Breast epithelium (tissue), 4 donors: ENCODE data around the gene SPATA33. TPM values are rescaled to one million over a fixed set of nuclear protein-coding genes. Genes with fewer than 3 reads are reported as not detected.

Experiments used
- DNase-seq, 2 donors: peaks; one replicate each; pipeline ENCODE4 v3.0.0-alpha.2; 2019; ENCODE audit warnings: low spot score in 2 of 2
- H3K27ac ChIP-seq, 2 donors: fragments of 200-600 bp; sonication (generic) in 1 of 2; one replicate each; pipeline ENCODE4 v1.5.1; 2016 to 2019; ENCODE audit warnings: mild to moderate bottlenecking in 1 of 2
- H3K27me3 ChIP-seq, 2 donors: fragments of 200-600 bp; sonication (generic) in 1 of 2; one replicate each; pipeline versions ENCODE4 v1.5.1 to v1.6.0; 2017 to 2019; ENCODE audit warnings: control low read depth in 1 of 2, mild to moderate bottlenecking in 1 of 2
- H3K36me3 ChIP-seq: fragments of 200-600 bp; one replicate; pipeline ENCODE4 v1.5.1; 2019
- H3K4me1 ChIP-seq, 2 donors: fragments of 200-600 bp; sonication (generic); one replicate each; pipeline ENCODE4 v1.5.1; 2016 to 2019; ENCODE audit warnings: control low read depth in 1 of 2
- H3K4me3 ChIP-seq, 3 donors: fragments of 200-600 bp; sonication (generic); 1 replicate in 2 of 3; 2 replicates in 1 of 3; pipeline ENCODE4 v1.5.1; 2016 to 2019; ENCODE audit warnings: mild to moderate bottlenecking in 3 of 3, moderate library complexity in 2 of 3
- H3K9me3 ChIP-seq, 2 donors: fragments of 200-600 bp; sonication (generic) in 1 of 2; one replicate each; pipeline ENCODE4 v1.5.1; 2016 to 2019; ENCODE audit warnings: control low read depth in 1 of 2
- CTCF ChIP-seq, 3 donors: fragments of 450-650 bp; IDR thresholded peaks; one replicate each; pipeline ENCODE4 v1.5.1; 2016 to 2017; ENCODE audit warnings: antibody characterized with exemption in 3 of 3, mild to moderate bottlenecking in 3 of 3, moderate library complexity in 3 of 3
- POLR2A ChIP-seq: fragments of 450-650 bp; IDR thresholded peaks from one replicate; pipeline ENCODE4 v1.6.1; 2016; ENCODE audit warnings: antibody characterized with exemption, mild to moderate bottlenecking, moderate library complexity
- POLR2AphosphoS5 ChIP-seq, 3 donors: sonication (generic); formaldehyde crosslinking; IDR thresholded peaks; one replicate each; pipeline ENCODE4 v1.6.1; 2017; ENCODE audit warnings: antibody characterized with exemption in 3 of 3
- intact Hi-C: fragments of 100-400 bp; cut with DNase I; formaldehyde crosslinking; loops from one replicate; pipeline ENCODE4 v1.15.1; 2023; ENCODE audit warnings: low total_unique reads
- total RNA-seq, 3 donors: library from RNA; depleted of rRNA; stranded (reverse); fragments of >200 nt; gene quantifications; one replicate each; pipeline ENCODE4 v1.1.0, GENCODE V29; 2016

Gene SPATA33
- total RNA-seq, 3 donors from 2014 or later: 3.8 to 7.2 (median 5.9) TPM

- H3K9me3 ChIP-seq: no peaks in the 10 kb centered on the region
- no peak for TF ChIP-seq POLR2AphosphoS5 (IDR thresholded peaks at IDR 0.05)
- TF ChIP-seq CTCF (IDR thresholded peaks at IDR 0.05): no peak
- no peak for TF ChIP-seq POLR2A
- H3K36me3 ChIP-seq: no peaks in the 10 kb centered on the region
- H3K27ac ChIP-seq: no peak overlapping the region
- no peak for DNase-seq
- H3K27me3 ChIP-seq: no peaks in the 10 kb centered on the region
- H3K4me3 ChIP-seq: no peak overlapping the region
- H3K4me1 ChIP-seq: no peaks in the 10 kb centered on the region
- intact Hi-C loops: no loop called here
Observed at GRCh38 chr16:89646270-89646669, 11.4 kb upstream of the SPATA33 start.

- TF ChIP-seq CTCF (IDR thresholded peaks at IDR 0.05) (no peak), POLR2AphosphoS5 (IDR thresholded peaks at IDR 0.05) (no peak), POLR2A (no peak)
- Histone ChIP-seq H3K27me3 (no peaks in the 10 kb centered on the region), H3K4me1 (no peaks in the 10 kb centered on the region), H3K27ac (no peak overlapping the region), H3K36me3 (no peaks in the 10 kb centered on the region), H3K9me3 (no peaks in the 10 kb centered on the region), H3K4me3 (no peak overlapping the region)
- no peak for DNase-seq
- intact Hi-C loops: no loop called here
Observed at GRCh38 chr16:89646906-89647305, 10.7 kb upstream of the SPATA33 start.

GRCh38 chr16:89651584-89651983, 6.1 kb upstream of the SPATA33 start:
- DNase-seq: no peak
- H3K27me3 ChIP-seq: no peaks in the 10 kb centered on the region
- H3K27ac ChIP-seq: no peak overlapping the region
- no peak for TF ChIP-seq CTCF (IDR thresholded peaks at IDR 0.05)
- no peak for TF ChIP-seq POLR2AphosphoS5 (IDR thresholded peaks at IDR 0.05)
- no peak for TF ChIP-seq POLR2A
- H3K4me1 ChIP-seq: no peaks in the 10 kb centered on the region
- no peaks in the 10 kb centered on the region for H3K9me3 ChIP-seq
- intact Hi-C loops: no loop called here
- H3K4me3 ChIP-seq: no peak overlapping the region
- H3K36me3 ChIP-seq: no peaks in the 10 kb centered on the region

- Histone ChIP-seq H3K4me3 (no peak overlapping the region), H3K27ac (no peak overlapping the region), H3K36me3 (no peaks in the 10 kb centered on the region), H3K27me3 (no peaks in the 10 kb centered on the region), H3K4me1 (peaks cover 2 to 6% of the 10 kb centered on the region in 2 donors), H3K9me3 (no peaks in the 10 kb centered on the region)
- DNase-seq: no peak
- intact Hi-C loops: no loop called here
- TF ChIP-seq POLR2A (no peak), CTCF (IDR thresholded peaks at IDR 0.05) (no peak), POLR2AphosphoS5 (IDR thresholded peaks at IDR 0.05) (no peak)
Observed at GRCh38 chr16:89653656-89654295, 3.9 kb upstream of the SPATA33 start.

GRCh38 chr16:89655062-89655643, 2.5 kb upstream of the SPATA33 start:
- TF ChIP-seq POLR2A (no peak), CTCF (IDR thresholded peaks at IDR 0.05) (no peak), POLR2AphosphoS5 (IDR thresholded peaks at IDR 0.05) (no peak)
- Histone ChIP-seq H3K27ac (no peak overlapping the region), H3K4me3 (no peak overlapping the region), H3K9me3 (no peaks in the 10 kb centered on the region), H3K4me1 (peaks cover 2 to 10% of the 10 kb centered on the region in 2 donors), H3K36me3 (no peaks in the 10 kb centered on the region), H3K27me3 (no peaks in the 10 kb centered on the region)
- DNase-seq: no peak
- intact Hi-C loops: no loop called here
